CD4-positive, alpha-beta T cell (primary cell): ENCODE measurements around the gene PPP1R9A. TPM values are rescaled to one million over a fixed set of nuclear protein-coding genes. Genes with fewer than 3 reads are reported as not detected.

Experiments used
- ATAC-seq: fragments of 200-7000 bp; cut with Tn5 transposase; one replicate; pipeline ENCODE4 v1.10.0; 2022; ENCODE audit warnings: mild to moderate bottlenecking; ENCODE audit not compliant: poor library complexity
- CTCF ChIA-PET: fragments of 350-600 bp; sonication (Branson Sonifier 250); formaldehyde crosslinking; loops from one replicate; lab custom pipeline; 2021; ENCODE audit warnings: antibody characterized with exemption, inconsistent platforms; lab: Charles Lee
- POLR2A ChIA-PET: fragments of 350-600 bp; sonication (Branson Sonifier 250); formaldehyde crosslinking; loops from one replicate; lab custom pipeline; 2021; ENCODE audit warnings: antibody characterized with exemption, inconsistent platforms; lab: Charles Lee
- DNase-seq, 14 experiments: peaks; one replicate each; pipeline ENCODE4 v3.0.0-alpha.2; 2013 to 2020; ENCODE audit warnings: mixed read lengths in 2 of 14
- H3K27ac ChIP-seq, 2 donors: one replicate each; pipeline versions ENCODE4 v1.5.1 to v1.7.0; 2013; ENCODE audit warnings: low read length in 2 of 2, low read depth in 1 of 2, mild to moderate bottlenecking in 1 of 2
- H3K27me3 ChIP-seq, 2 experiments: 1 replicate in 1 of 2; 2 replicates in 1 of 2; pipeline versions ENCODE4 v1.6.1 to v1.7.0; 2013; ENCODE audit warnings: low read length in 2 of 2, control low read depth in 1 of 2, mild to moderate bottlenecking in 1 of 2, moderate library complexity in 1 of 2; ENCODE audit not compliant: insufficient read depth in 2 of 2, control insufficient read depth in 1 of 2
- H3K36me3 ChIP-seq: one replicate; pipeline ENCODE4 v1.6.1; 2013; ENCODE audit warnings: low read length, control low read depth; ENCODE audit not compliant: insufficient read depth
- H3K4me1 ChIP-seq: one replicate; pipeline ENCODE4 v1.6.1; 2013; ENCODE audit warnings: low read length, control low read depth; ENCODE audit not compliant: insufficient read depth
- H3K4me3 ChIP-seq: one replicate; pipeline ENCODE4 v1.5.1; 2013; ENCODE audit warnings: mild to moderate bottlenecking, low read length, moderate library complexity
- H3K9me3 ChIP-seq, 2 experiments: 1 replicate in 1 of 2; 2 replicates in 1 of 2; pipeline versions ENCODE4 v1.6.1 to v1.7.0; 2013; ENCODE audit warnings: low read length in 2 of 2, mild to moderate bottlenecking in 2 of 2, control low read depth in 1 of 2, moderate library complexity in 1 of 2; ENCODE audit not compliant: control insufficient read depth in 1 of 2, insufficient read depth in 1 of 2
- H3K27ac Mint-ChIP-seq: one replicate; pipeline ENCODE4 v1.8.0; 2020; ENCODE audit warnings: mixed read lengths
- H3K27me3 Mint-ChIP-seq: one replicate; pipeline ENCODE4 v1.8.0; 2021; ENCODE audit warnings: mixed read lengths
- H3K36me3 Mint-ChIP-seq: one replicate; pipeline ENCODE4 v1.8.0; 2021; ENCODE audit warnings: low read depth, mixed read lengths
- H3K4me1 Mint-ChIP-seq: one replicate; pipeline ENCODE4 v1.8.0; 2021; ENCODE audit warnings: low read depth, mixed read lengths
- H3K4me3 Mint-ChIP-seq: one replicate; pipeline ENCODE4 v1.8.0; 2020; ENCODE audit warnings: mild to moderate bottlenecking, mixed read lengths
- H3K9me3 Mint-ChIP-seq: one replicate; pipeline ENCODE4 v1.8.0; 2020; ENCODE audit warnings: mixed read lengths
- intact Hi-C, 2 experiments: fragments of 100-400 bp; cut with DNase I in 1 of 2; cut with micrococcal nuclease in 1 of 2; formaldehyde crosslinking; loops; one replicate each; pipeline versions ENCODE4 v1.15.1 to v1.9.0; 2023 to 2025; cut with DNase I, micrococcal nuclease
- total RNA-seq, 174 experiments: library from RNA in 2 of 174; stranded (reverse) in 2 of 174; gene quantifications; one replicate each; pipeline ENCODE4 v1.2.3 and lab custom pipeline; 2021 to 2026
- TF ChIP-seq, protein P1 (sequence below): fragments of 200-600 bp; IDR thresholded peaks from one replicate; pipeline ENCODE4 v1.8.0; 2022; ENCODE audit warnings: antibody characterized with exemption, mild to moderate bottlenecking

PPP1R9A gene
- total RNA-seq, 2 experiments from 2014 or later = not detected

DNA sequence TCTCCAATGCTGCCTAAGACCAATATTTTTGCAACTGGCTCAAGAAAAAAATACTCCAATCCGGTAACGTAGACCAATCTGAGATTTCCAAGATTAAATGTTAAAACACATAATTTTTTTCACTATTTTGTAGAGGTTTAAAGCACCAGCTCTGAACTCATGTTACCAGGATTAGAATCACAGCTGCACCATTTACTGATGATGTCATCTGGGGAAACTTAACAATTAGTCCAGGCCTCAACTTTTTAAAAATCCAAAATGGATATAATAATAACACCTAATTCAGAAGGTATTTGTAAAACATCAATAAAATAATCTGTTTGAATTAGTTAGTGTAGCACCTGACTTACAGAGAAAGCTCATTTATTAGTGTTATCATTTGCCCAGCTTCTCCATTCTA, 402.6 kb downstream of the PPP1R9A start:
- H3K9me3 ChIP-seq = no peaks in the 10 kb centered on the region
- CTCF ChIA-PET = no interaction called here
- POLR2A ChIA-PET = no interaction called here
- peaks cover 0 to 3% of the 10 kb centered on the region in 2 experiments for H3K27me3 ChIP-seq
- H3K4me1 Mint-ChIP-seq = no peaks in the 10 kb centered on the region
- H3K27ac ChIP-seq = no peak overlapping the region
- no peaks in the 10 kb centered on the region for H3K4me1 ChIP-seq
- intact Hi-C loops = no loop called here
- TF ChIP-seq, protein P1, sequence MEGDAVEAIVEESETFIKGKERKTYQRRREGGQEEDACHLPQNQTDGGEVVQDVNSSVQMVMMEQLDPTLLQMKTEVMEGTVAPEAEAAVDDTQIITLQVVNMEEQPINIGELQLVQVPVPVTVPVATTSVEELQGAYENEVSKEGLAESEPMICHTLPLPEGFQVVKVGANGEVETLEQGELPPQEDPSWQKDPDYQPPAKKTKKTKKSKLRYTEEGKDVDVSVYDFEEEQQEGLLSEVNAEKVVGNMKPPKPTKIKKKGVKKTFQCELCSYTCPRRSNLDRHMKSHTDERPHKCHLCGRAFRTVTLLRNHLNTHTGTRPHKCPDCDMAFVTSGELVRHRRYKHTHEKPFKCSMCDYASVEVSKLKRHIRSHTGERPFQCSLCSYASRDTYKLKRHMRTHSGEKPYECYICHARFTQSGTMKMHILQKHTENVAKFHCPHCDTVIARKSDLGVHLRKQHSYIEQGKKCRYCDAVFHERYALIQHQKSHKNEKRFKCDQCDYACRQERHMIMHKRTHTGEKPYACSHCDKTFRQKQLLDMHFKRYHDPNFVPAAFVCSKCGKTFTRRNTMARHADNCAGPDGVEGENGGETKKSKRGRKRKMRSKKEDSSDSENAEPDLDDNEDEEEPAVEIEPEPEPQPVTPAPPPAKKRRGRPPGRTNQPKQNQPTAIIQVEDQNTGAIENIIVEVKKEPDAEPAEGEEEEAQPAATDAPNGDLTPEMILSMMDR = no peak
- ATAC-seq = no peak
- no peaks in the 10 kb centered on the region for H3K9me3 Mint-ChIP-seq
- H3K27ac Mint-ChIP-seq = no peak overlapping the region
- no peaks in the 10 kb centered on the region for H3K36me3 Mint-ChIP-seq
- H3K4me3 Mint-ChIP-seq = no peak overlapping the region
- H3K4me3 ChIP-seq = no peak overlapping the region
- H3K27me3 Mint-ChIP-seq = peaks cover 9% of the 10 kb centered on the region
- no peak for DNase-seq
- H3K36me3 ChIP-seq = no peaks in the 10 kb centered on the region

DNA sequence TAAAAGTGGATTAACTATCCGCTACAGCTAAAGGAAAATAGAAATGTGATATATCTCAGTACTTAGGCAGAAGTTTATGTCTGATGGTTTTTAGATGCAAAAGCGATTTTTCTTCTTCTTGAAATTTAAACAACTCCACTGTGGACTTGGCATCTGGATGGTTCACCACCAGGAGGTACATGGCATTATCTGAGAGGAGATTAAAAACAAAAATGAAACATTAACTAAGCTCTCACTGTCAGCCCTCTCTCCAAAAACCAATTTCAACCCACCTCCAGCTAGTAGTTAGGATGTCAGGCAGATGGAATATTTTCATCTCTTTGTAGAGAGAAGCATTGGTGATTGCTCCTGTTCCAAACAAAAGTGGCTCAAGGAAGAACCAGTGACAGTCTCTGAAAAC, 404.0 kb downstream of the PPP1R9A start:
- ATAC-seq (no peak), DNase-seq (no peak)
- H3K27me3 Mint-ChIP-seq = peaks cover 9% of the 10 kb centered on the region
- intact Hi-C loops = no loop called here
- H3K27ac Mint-ChIP-seq = no peak overlapping the region
- ChIA-PET CTCF (no interaction called here), POLR2A (no interaction called here)
- TF ChIP-seq, protein P1 = no peak
- H3K4me3 Mint-ChIP-seq = no peak overlapping the region
- Histone ChIP-seq H3K4me1 (no peaks in the 10 kb centered on the region), H3K27me3 (peaks cover 0 to 3% of the 10 kb centered on the region in 2 experiments), H3K27ac (no peak overlapping the region), H3K9me3 (no peaks in the 10 kb centered on the region), H3K36me3 (no peaks in the 10 kb centered on the region), H3K4me3 (no peak overlapping the region)
- no peaks in the 10 kb centered on the region for H3K9me3 Mint-ChIP-seq
- no peaks in the 10 kb centered on the region for H3K4me1 Mint-ChIP-seq
- no peaks in the 10 kb centered on the region for H3K36me3 Mint-ChIP-seq

DNA sequence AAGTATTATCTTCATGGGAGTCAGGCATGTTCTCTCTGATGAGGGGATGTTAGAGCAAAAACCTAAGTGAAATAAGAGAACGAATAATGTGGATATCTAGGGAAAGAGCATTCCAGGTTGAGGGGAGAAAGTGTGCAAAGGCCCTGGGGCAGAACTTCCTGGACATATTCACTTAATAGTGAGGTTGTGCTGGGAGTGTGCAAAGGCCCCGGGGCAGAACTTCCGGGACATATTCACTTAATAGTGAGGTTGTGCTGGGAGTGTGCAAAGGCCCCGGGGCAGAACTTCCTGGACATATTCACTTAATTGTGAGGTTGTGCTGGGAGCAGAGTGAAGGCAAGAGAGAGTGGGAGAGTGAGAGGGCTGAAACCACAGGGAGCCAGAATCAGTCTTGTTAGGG, 405.2 kb downstream of the PPP1R9A start:
- Histone ChIP-seq H3K27me3 (no peaks in the 10 kb centered on the region), H3K9me3 (no peaks in the 10 kb centered on the region), H3K4me1 (no peaks in the 10 kb centered on the region), H3K27ac (no peak overlapping the region), H3K36me3 (no peaks in the 10 kb centered on the region), H3K4me3 (no peak overlapping the region)
- H3K36me3 Mint-ChIP-seq = no peaks in the 10 kb centered on the region
- H3K9me3 Mint-ChIP-seq = no peaks in the 10 kb centered on the region
- DNase-seq = no peak
- no peaks in the 10 kb centered on the region for H3K4me1 Mint-ChIP-seq
- intact Hi-C loops = no loop called here
- H3K4me3 Mint-ChIP-seq = no peak overlapping the region
- TF ChIP-seq, protein P1 = no peak
- ChIA-PET POLR2A (no interaction called here), CTCF (no interaction called here)
- H3K27ac Mint-ChIP-seq = no peak overlapping the region
- no peak for ATAC-seq
- H3K27me3 Mint-ChIP-seq = peaks cover 9% of the 10 kb centered on the region
